LNCAP (cell line): ENCODE data around the gene GAS6.

Experiments
- TF ChIP-seq, protein P1 (sequence below): fragments of 450-650 bp; IDR thresholded peaks from 2 replicates; pipeline ENCODE4 v1.5.1; 2017; ENCODE audit warnings: mild to moderate bottlenecking

The GAS6 gene

DNA sequence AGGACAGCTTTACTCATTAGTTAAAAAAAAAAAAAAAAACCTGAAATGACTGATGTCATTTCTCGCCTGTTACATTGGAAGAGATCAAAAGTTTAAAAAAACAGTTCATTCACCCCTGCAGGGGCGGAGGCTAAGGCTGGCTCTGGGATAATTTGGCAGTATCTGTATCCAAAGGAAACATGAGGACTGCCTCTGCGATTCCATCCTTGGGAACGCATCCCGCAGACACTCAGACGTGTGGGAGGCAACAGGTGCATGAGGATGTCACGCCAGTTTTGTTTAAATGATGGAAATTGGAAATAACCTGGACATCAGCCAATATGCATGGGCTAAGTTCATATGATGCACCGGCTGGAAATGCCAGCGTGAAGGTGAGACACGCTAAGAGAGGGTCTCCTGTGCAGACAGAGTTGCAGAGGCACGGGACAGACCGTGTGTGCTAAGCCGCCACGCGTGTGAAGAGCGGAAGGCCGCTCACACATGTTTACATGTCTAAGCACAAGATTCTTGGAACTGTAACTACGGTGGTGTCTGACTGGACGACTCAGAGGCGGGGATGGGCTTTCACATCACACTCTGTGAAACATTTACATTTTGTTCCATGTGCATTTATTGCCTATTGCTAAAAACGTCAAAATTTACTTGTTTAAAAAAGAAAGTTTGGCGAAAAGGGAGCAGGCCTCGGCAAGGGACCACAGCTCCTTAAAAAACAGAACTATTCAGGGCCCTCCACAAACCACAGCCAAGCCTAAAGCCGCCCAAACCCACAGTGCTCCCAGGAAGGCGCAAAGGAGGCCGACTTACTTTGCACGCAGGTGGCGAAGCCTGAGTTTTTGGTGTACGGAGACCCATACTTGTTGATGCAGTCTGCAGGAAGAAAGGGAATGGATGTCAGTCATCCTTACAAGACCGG, 17.9 kb downstream of the GAS6 start:
- TF ChIP-seq, protein P1, sequence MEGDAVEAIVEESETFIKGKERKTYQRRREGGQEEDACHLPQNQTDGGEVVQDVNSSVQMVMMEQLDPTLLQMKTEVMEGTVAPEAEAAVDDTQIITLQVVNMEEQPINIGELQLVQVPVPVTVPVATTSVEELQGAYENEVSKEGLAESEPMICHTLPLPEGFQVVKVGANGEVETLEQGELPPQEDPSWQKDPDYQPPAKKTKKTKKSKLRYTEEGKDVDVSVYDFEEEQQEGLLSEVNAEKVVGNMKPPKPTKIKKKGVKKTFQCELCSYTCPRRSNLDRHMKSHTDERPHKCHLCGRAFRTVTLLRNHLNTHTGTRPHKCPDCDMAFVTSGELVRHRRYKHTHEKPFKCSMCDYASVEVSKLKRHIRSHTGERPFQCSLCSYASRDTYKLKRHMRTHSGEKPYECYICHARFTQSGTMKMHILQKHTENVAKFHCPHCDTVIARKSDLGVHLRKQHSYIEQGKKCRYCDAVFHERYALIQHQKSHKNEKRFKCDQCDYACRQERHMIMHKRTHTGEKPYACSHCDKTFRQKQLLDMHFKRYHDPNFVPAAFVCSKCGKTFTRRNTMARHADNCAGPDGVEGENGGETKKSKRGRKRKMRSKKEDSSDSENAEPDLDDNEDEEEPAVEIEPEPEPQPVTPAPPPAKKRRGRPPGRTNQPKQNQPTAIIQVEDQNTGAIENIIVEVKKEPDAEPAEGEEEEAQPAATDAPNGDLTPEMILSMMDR: no peak

DNA sequence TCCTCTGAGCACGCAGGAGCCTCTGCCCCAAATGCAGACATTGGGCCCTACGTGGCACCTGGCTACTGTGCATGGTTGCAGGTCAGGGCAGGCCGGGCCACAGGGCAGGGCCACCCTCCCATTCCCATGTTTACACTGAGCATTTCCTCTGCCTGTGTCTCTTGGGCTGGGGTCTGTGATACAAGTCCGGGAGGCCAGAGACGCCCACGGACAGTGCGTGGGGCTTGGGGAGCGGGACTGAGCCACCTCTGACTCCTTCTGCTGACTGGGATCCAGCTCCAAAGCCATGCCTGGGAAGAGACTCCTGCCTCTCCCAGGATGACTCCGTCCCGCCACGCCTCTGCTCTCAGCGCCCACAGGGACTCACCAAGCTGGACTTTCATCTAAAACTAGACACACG, 18.8 kb downstream of the GAS6 start:
- TF ChIP-seq, protein P1: no peak

DNA sequence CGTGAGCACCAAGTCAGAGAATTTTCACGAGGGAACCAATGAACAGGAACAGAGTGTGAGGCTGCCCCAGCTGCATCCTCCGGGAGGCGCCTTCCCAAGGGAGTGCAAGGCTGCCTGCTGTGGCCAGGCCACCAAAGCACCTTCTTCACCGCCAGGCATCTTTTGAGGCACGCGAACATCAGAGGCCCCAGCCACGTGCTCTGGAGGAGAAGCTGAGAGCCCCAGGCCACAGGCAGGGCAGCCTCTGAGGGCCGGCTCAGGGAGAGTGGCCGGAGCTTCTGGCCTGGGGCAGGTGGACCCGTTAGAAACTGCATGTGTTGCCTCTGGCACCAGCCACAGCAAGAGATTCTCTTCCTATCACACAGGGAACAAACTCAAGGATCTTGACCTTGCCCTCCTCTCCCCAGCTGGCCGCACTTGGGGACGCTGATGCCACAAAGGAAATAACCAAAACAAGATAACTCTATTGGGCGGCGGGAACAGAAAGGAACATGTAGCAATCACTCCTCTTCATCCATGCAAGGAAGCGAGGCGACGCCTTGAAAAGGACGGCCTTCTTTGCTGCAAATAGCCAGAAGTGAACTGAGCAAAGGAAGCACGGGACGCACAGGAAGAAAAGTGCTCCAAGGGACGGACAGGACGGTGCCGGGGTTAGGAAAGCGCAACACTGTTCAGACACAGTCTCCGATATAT, 19.9 kb downstream of the GAS6 start:
- TF ChIP-seq, protein P1: no peak

DNA sequence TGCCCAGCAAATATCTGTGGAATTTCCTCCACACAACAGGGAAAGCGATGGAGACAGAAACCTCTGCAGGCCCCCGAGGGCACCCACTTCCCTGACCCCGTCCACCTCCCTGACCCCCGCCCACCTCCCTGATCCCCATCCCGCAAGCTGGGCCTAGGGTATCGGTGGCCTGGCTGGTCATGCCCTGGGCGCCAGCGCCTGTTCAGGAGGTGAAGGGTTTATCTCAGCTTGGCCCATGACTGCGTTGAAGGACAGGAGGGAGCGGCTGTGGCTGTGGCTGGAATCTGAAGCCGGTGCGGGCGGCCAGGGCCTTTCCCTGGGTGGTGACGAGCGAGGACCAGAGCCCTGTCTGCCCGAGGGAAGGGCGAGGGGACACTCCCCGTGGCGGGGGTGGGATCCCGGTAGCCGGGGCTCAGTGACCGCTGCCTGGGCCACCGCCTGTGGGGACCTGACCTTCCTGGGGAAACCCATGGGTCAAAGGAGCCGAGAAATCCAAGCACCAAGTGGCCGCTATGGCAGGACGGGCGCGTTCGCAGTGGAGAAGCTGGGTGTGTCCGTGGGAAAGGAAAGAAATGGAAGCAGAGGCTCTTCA, 20.7 kb downstream of the GAS6 start:
- TF ChIP-seq, protein P1: no peak

DNA sequence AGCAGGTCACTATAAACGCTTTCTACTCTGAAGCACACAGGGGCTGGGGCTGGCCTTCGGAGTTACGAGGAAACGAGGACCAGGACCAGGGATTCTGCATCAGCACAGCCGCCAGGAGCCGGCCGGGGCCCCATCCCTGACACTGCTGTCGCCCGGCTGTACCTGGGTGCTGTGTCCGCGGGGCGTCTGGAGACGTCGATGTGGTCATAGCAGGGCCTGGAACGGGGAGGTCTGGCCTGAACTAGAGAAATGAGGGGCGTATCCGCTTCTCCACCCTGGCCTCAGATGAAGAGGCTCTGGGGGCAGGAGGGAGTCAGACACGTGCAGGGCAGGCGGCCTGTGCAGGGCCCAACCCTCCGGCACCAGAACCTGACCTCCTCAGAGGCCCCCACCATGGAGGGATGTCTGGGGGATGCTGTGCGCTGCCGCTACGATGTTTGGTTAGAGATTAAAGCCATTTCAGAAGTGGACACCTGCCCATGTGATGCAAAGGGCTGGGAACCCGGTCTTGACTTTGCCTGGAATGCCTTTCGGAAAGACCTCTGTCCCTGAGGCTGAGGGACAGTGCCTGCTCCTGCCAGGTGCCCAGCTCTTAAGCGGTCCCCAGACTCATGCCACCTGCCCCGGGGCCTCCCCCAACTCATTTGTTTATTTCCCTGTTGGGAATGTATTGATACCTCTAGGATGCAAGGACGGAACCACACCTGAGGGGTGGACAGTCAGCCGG, 21.4 kb downstream of the GAS6 start:
- TF ChIP-seq, protein P1: no peak

DNA sequence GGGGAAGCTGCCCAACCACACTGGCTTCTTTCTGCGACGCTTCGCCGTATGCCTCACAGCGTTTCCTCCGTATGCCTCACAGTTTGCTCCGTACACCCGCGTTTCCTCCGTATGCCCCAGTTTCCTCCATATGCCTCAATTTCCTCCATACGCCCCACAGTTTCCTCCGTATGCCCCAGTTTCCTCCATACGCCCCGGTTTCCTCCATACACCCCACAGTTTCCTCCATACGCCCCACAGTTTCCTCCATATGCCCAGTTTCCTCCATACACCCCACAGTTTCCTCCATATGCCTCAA, 22.6 kb downstream of the GAS6 start:
- TF ChIP-seq, protein P1: no peak
